Uterus (tissue), 4 donors: ENCODE measurements around the gene ZNF584. TPM values are rescaled to one million over a fixed set of nuclear protein-coding genes. Genes with fewer than 3 reads are reported as not detected.
A peak's percentile ranks its signal among the peaks of the same experiment; 100 is the strongest.

Source experiments
- DNase-seq, 2 donors: peaks; one replicate each; pipeline ENCODE4 v3.0.0-alpha.2; 2019 to 2020
- H3K27ac ChIP-seq, 2 donors: fragments of 200-600 bp; sonication (generic); 1 replicate in 1 of 2; 2 replicates in 1 of 2; pipeline ENCODE4 v1.5.1; 2016 to 2018
- H3K27me3 ChIP-seq, 2 donors: fragments of 200-600 bp; sonication (generic); one replicate each; pipeline ENCODE4 v1.5.1; 2018 to 2019; ENCODE audit warnings: control low read depth in 1 of 2
- H3K36me3 ChIP-seq, 2 donors: fragments of 200-600 bp; sonication (generic); one replicate each; pipeline ENCODE4 v1.5.1; 2019; ENCODE audit warnings: control low read depth in 1 of 2
- H3K4me1 ChIP-seq, 2 donors: fragments of 200-600 bp; sonication (generic); one replicate each; pipeline ENCODE4 v1.5.1; 2018 to 2019; ENCODE audit warnings: control low read depth in 1 of 2
- H3K4me3 ChIP-seq, 2 donors: fragments of 200-600 bp; sonication (generic); 1 replicate in 1 of 2; 2 replicates in 1 of 2; pipeline ENCODE4 v1.5.1; 2018 to 2019; ENCODE audit warnings: mild to moderate bottlenecking in 1 of 2
- H3K9me3 ChIP-seq, 2 donors: fragments of 200-600 bp; sonication (generic); one replicate each; pipeline ENCODE4 v1.5.1; 2019; ENCODE audit warnings: control low read depth in 1 of 2
- POLR2A ChIP-seq, 2 donors: fragments of 450-650 bp; IDR thresholded peaks; one replicate each; pipeline ENCODE4 v1.6.1; 2016; ENCODE audit warnings: antibody characterized with exemption in 2 of 2, mild to moderate bottlenecking in 1 of 2, moderate library complexity in 1 of 2
- intact Hi-C: fragments of 100-400 bp; cut with DNase I; formaldehyde crosslinking; loops from one replicate; pipeline ENCODE4 v1.15.1; 2023; ENCODE audit warnings: low total_unique reads
- microRNA-seq: library from miRNA; unstranded; fragments of <30 nt; microRNA quantifications from one replicate; pipeline ENCODE4, GENCODE V29; 2016; ENCODE audit warnings: borderline microRNAs expressed, borderline replicate concordance
- small RNA-seq: library from RNA; depleted of rRNA; stranded (forward); fragments of <200 nt; gene quantifications from one replicate; pipeline ENCODE3, GENCODE V24; 2016
- total RNA-seq, 4 donors: library from RNA; depleted of rRNA in 3 of 4; stranded (reverse); fragments of >200 nt in 3 of 4; gene quantifications; one replicate each; pipeline versions ENCODE4 v1.1.0 to v1.2.4, GENCODE V29; 2014 to 2023
- TF ChIP-seq, protein P1 (sequence below), 4 experiments: fragments of 200-600 bp in 2 of 4; fragments of 450-650 bp in 2 of 4; sonication (generic) in 2 of 4; IDR thresholded peaks; one replicate each; pipeline ENCODE4 v1.5.1; 2016 to 2019; ENCODE audit warnings: antibody characterized with exemption in 4 of 4, mild to moderate bottlenecking in 2 of 4, moderate library complexity in 1 of 4
- donor health status: DM: yes; HTN: yes; CAD: no.

Gene ZNF584
- total RNA-seq, 4 donors from 2014 or later = 1.5 to 26.6 (median 16.4) TPM

DNA sequence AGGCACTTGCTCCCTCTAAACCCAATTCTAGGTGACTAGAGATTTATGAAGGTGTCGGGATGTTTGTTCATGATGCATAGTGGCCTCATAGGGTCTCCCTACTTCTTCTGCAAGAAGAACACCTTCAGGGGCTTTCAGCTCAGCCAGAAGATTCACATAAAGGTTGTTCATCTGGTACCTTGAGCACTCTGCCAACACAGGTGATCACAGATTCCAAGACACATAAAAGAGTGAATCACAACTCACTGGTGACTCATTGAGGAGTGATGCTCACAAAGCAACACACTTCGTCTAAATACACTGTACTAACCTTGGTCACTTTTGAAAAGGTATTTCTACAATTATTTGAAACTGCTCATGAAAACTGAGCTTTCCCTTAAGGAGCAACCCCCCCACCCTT is 51.6 kb downstream of the ZNF584 start:
- Histone ChIP-seq H3K36me3 (no peaks in the 10 kb centered on the region), H3K27ac (no peak overlapping the region), H3K4me1 (no peaks in the 10 kb centered on the region), H3K27me3 (no peaks in the 10 kb centered on the region), H3K4me3 (no peak overlapping the region), H3K9me3 (no peaks in the 10 kb centered on the region)
- intact Hi-C loops = no loop called here
- no peak for DNase-seq
- TF ChIP-seq, protein P1, sequence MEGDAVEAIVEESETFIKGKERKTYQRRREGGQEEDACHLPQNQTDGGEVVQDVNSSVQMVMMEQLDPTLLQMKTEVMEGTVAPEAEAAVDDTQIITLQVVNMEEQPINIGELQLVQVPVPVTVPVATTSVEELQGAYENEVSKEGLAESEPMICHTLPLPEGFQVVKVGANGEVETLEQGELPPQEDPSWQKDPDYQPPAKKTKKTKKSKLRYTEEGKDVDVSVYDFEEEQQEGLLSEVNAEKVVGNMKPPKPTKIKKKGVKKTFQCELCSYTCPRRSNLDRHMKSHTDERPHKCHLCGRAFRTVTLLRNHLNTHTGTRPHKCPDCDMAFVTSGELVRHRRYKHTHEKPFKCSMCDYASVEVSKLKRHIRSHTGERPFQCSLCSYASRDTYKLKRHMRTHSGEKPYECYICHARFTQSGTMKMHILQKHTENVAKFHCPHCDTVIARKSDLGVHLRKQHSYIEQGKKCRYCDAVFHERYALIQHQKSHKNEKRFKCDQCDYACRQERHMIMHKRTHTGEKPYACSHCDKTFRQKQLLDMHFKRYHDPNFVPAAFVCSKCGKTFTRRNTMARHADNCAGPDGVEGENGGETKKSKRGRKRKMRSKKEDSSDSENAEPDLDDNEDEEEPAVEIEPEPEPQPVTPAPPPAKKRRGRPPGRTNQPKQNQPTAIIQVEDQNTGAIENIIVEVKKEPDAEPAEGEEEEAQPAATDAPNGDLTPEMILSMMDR (IDR thresholded peaks at IDR 0.05) = no peak
- TF ChIP-seq POLR2A (IDR thresholded peaks at IDR 0.05) = no peak

DNA sequence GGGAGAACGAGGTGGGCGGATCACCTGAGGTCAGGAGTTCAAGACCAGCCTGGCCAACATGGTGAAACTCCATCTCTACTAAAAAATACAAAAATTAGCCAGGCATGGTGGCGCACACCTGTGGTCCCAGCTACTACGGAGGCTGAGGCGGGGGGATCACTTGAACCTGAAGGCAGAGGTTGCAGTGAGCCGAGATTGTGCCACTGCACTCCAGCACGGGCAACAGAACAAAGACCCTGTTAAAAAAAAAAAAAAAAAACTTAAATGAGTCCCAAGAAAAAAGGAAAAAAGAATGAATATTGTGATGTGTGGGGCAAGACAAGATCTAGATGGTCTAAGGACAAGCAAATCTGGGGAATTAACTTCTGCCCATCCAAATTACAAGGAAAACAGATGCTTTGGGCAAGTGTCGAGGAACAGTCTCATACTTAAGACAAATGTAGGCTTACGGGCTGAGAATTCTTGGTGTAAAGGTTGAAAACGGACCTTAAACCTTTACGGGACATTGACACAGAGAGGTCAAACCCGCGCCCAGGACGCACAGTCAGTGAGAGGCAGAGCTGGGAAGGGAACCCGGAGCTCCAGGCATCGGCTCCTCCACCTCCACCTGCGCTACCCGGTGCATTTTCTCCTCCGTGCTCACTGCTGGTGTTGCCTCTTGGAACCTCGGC is 57.8 kb downstream of the ZNF584 start:
- TF ChIP-seq, protein P1 (IDR thresholded peaks at IDR 0.05) = no peak
- TF ChIP-seq POLR2A (IDR thresholded peaks at IDR 0.05) = no peak
- Histone ChIP-seq H3K27me3 (no peaks in the 10 kb centered on the region), H3K4me3 (peak overlapping the region; percentile 97), H3K9me3 (no peaks in the 10 kb centered on the region), H3K4me1 (peaks cover 0 to 6% of the 10 kb centered on the region in 2 donors), H3K36me3 (no peaks in the 10 kb centered on the region), H3K27ac (no peak overlapping the region)
- no peak for DNase-seq
- intact Hi-C loops = no loop called here

DNA sequence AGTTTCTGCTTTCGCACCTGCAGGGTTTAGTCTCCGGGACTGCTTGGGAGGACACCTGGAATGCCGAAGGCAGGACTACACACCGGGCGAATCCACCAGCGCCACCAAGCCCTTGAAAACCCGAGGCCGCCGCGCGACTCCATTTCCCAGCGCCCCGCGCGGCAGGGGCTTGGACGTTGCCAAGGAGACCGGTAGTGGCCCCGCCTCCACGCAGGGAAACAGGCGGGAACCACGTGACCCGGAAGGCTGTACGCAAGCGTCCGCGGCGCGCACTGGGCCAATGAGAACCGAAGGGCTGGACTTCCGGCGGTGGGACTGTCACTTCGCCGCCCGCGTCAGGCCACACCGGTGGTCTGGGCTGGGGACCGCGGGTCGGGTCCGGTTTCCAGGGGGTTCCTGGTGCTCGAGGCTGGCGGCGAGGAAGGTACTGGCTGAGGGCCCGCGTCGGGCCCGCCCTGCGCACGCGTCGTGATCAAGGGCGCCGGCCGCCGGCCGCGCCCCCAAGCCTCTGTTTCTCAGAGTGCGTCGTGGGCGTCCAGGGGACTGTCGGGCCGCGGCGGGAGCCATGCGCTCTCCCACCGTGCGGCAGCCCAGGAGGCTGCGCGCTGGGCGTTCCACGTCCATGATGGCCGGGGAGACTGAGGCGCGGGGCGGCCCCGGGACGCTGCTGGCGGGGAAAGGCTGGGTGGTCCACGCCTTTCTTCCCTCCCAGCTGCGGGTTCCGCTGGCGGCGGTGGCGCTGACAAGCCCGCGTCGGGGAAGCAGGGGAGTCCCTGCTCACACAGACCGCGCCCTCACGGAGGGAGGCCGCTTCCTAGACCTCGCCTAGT is 58.5 kb downstream of the ZNF584 start, which contains the start of gene ZNF324:
ZNF324 (plus strand) TSS at position 321 of the 830 bp plus-strand sequence. CDS start 2,106 bp downstream, outside the sequence.
- Histone ChIP-seq H3K36me3 (no peaks in the 10 kb centered on the region), H3K27me3 (no peaks in the 10 kb centered on the region), H3K27ac (peak within 1 kb of the TSS; percentile 47 to 74), H3K4me3 (peak within 1 kb of the TSS; percentile 97), H3K9me3 (no peaks in the 10 kb centered on the region), H3K4me1 (peaks cover 0 to 6% of the 10 kb centered on the region in 2 donors)
- DNase-seq = peak; percentile 97
- TF ChIP-seq, protein P1 (IDR thresholded peaks at IDR 0.05) = peak in 1 of 4 experiments; percentile 10
- peak; percentile 7 to 62 for TF ChIP-seq POLR2A (IDR thresholded peaks at IDR 0.05)
- intact Hi-C loops = no loop called here

Small RNA genes within 50 kb of the gene (microRNA-seq; reads per million reads assigned to microRNA genes)
- gene MIR4754 = not detected

Small RNA genes within 50 kb of the gene (small RNA-seq; reads per million reads assigned to genes)
- gene MIR4754 (not detected), gene RNA5SP473 (not detected)

Other genes with a start within 250 kb of the ZNF584 start
- gene ZNF274, start 225.6 kb upstream of the ZNF584 start, total RNA-seq = 10 to 100 TPM; 10.8 to 34.3 (median 29.7) TPM
- gene ZNF544, start 179.7 kb upstream of the ZNF584 start, total RNA-seq = 10 to 100 TPM in 3 of 4 donors, 1 to 10 TPM in 1; 2.6 to 67.0 (median 43.7) TPM
- 10 to 100 TPM in 1 of 4 donors, 1 to 10 TPM in 3; 1.8 to 10.8 (median 8.2) TPM for gene ZNF8, start 129.7 kb upstream of the ZNF584 start, total RNA-seq
- 10 to 100 TPM; 27.1 to 62.1 (median 39.2) TPM for gene ERVK3-1, start 103.3 kb upstream of the ZNF584 start, total RNA-seq
- gene ZSCAN22, start 81.7 kb upstream of the ZNF584 start, total RNA-seq = 1 to 10 TPM; 3.9 to 5.1 (median 4.6) TPM
- 100 to 1,000 TPM in 1 of 4 donors, 10 to 100 TPM in 1, 1 to 10 TPM in 2; 2.8 to 108 (median 12.9) TPM for gene A1BG, start 55.2 kb upstream of the ZNF584 start, total RNA-seq
- gene ZNF497, start 45.9 kb upstream of the ZNF584 start, total RNA-seq = 1 to 10 TPM in 3 of 4 donors, not detected in 1; 3.4 to 7.2 (median 6.8) TPM
- 1 to 10 TPM in 3 of 4 donors, not detected in 1; 1.6 to 4.6 (median 2.8) TPM for gene ZNF837, start 27.6 kb upstream of the ZNF584 start, total RNA-seq
- gene RPS5, start 21.4 kb upstream of the ZNF584 start, total RNA-seq = 1,000 to 10,000 TPM; 1,103 to 4,958 (median 2,770) TPM
- not detected for gene RNF225, start 13.0 kb upstream of the ZNF584 start, total RNA-seq
- gene ZNF132, start 31.5 kb downstream of the ZNF584 start, total RNA-seq = 10 to 100 TPM in 1 of 4 donors, 1 to 10 TPM in 3; 4.4 to 19.8 (median 7.6) TPM
- 10 to 100 TPM in 1 of 4 donors, 1 to 10 TPM in 3; 1.2 to 17.5 (median 7.3) TPM for gene ZNF324B, start 43.0 kb downstream of the ZNF584 start, total RNA-seq
- gene ZNF324, start 58.4 kb downstream of the ZNF584 start, total RNA-seq = 10 to 100 TPM in 3 of 4 donors, 1 to 10 TPM in 1; 2.9 to 75.1 (median 27.1) TPM
- gene ZNF446, start 67.7 kb downstream of the ZNF584 start, total RNA-seq = 10 to 100 TPM in 3 of 4 donors, 1 to 10 TPM in 1; 1.8 to 18.7 (median 11.4) TPM
- 10 to 100 TPM in 1 of 4 donors, 1 to 10 TPM in 3; 1.8 to 10.2 (median 6.7) TPM for gene SLC27A5, start 103.3 kb downstream of the ZNF584 start, total RNA-seq
- gene ZBTB45, start 111.2 kb downstream of the ZNF584 start, total RNA-seq = 10 to 100 TPM in 1 of 4 donors, 1 to 10 TPM in 2, under 1 TPM in 1; 0.88 to 17.8 (median 3.8) TPM
- 100 to 1,000 TPM; 192 to 322 (median 280) TPM for gene TRIM28, start 135.4 kb downstream of the ZNF584 start, total RNA-seq
- 10 to 100 TPM; 30.9 to 77.8 (median 56.0) TPM for gene CHMP2A, start 146.5 kb downstream of the ZNF584 start, total RNA-seq
- 10 to 100 TPM in 3 of 4 donors, 1 to 10 TPM in 1; 6.1 to 63.7 (median 24.9) TPM for gene UBE2M, start 150.0 kb downstream of the ZNF584 start, total RNA-seq
- 10 to 100 TPM; 26.5 to 41.5 (median 30.0) TPM for gene MZF1, start 164.7 kb downstream of the ZNF584 start, total RNA-seq